GM12873 (cell line): Measurements from ENCODE around the gene GSG1L.

ENCODE experiments used
- CTCF ChIP-seq: IDR thresholded peaks from 2 replicates; pipeline ENCODE4 v1.5.1; 2012; ENCODE audit warnings: low read depth, mild to moderate bottlenecking, moderate library complexity, low read length, control low read depth; ENCODE audit not compliant: insufficient read depth; ENCODE audit errors: missing control alignments

Gene GSG1L

GRCh38 chr16:27742333-27742732 is 321.2 kb downstream of the GSG1L start:
- no peak for TF ChIP-seq CTCF

- TF ChIP-seq CTCF = no peak
Measured at GRCh38 chr16:27740496-27741201, 322.9 kb downstream of the GSG1L start.

GRCh38 chr16:27739606-27740357 is 323.7 kb downstream of the GSG1L start:
- no peak for TF ChIP-seq CTCF

- no peak for TF ChIP-seq CTCF
Measured at GRCh38 chr16:27738596-27738995, 324.9 kb downstream of the GSG1L start.
